H1 (cell line): ENCODE data around the gene SPATA16. TPM values are rescaled to one million over a fixed set of nuclear protein-coding genes. Genes with fewer than 3 reads are reported as not detected.

ENCODE experiments used
- CTCF ChIA-PET: fragments of 300-600 bp; sonication (Branson Sonifier 250); formaldehyde crosslinking; loops from one replicate; lab custom pipeline; 2021; ENCODE audit not compliant: partially characterized antibody; lab: Charles Lee
- POLR2A ChIA-PET: fragments of 300-600 bp; sonication (Branson Sonifier 250); formaldehyde crosslinking; loops from one replicate; lab custom pipeline; 2021; ENCODE audit warnings: inconsistent platforms; ENCODE audit not compliant: partially characterized antibody; lab: Charles Lee
- DNase-seq, 2 experiments: peaks; one replicate each; pipeline versions ENCODE4 v3.0.0 to v3.0.0-alpha.2; 2010 to 2022; ENCODE audit warnings: low spot score in 2 of 2, low read depth in 1 of 2, mixed read lengths in 1 of 2
- FAIRE-seq: peaks from 2 replicates; lab custom pipeline; 2011; peaks lifted over from hg19 to GRCh38; lab: Jason Lieb, UNC
- H2AFZ ChIP-seq: 2 replicates; pipeline ENCODE4 v1.8.1; 2012; ENCODE audit warnings: low read length, inconsistent platforms
- H2AK5ac ChIP-seq: 2 replicates; pipeline ENCODE4 v1.6.1; 2013; ENCODE audit warnings: low read depth, low read length
- H2BK120ac ChIP-seq: replicated peaks from 2 replicates; pipeline ENCODE3; 2013; ENCODE audit warnings: low read depth, low read length, inconsistent platforms
- H2BK12ac ChIP-seq: 2 replicates; pipeline ENCODE4 v1.6.1; 2013; ENCODE audit warnings: low read depth, low read length
- H2BK15ac ChIP-seq: 2 replicates; pipeline ENCODE4 v1.6.1; 2013; ENCODE audit warnings: low read length
- H2BK20ac ChIP-seq: 2 replicates; pipeline ENCODE4 v1.6.1; 2013; ENCODE audit warnings: low read length
- H2BK5ac ChIP-seq: 2 replicates; pipeline ENCODE4 v1.6.1; 2013; ENCODE audit warnings: low read depth, low read length
- H3K14ac ChIP-seq: 2 replicates; pipeline ENCODE4 v1.6.1; 2013; ENCODE audit warnings: inconsistent platforms; ENCODE audit not compliant: insufficient read length
- H3K18ac ChIP-seq: 2 replicates; pipeline ENCODE4 v1.6.1; 2013; ENCODE audit warnings: low read length; ENCODE audit errors: extremely low read depth
- H3K23ac ChIP-seq: 2 replicates; pipeline ENCODE4 v1.6.1; 2013; ENCODE audit warnings: inconsistent platforms; ENCODE audit not compliant: insufficient read length
- H3K23me2 ChIP-seq: 2 replicates; pipeline ENCODE4 v1.6.1; 2013; ENCODE audit warnings: low read depth, low read length
- H3K27ac ChIP-seq: 2 replicates; pipeline ENCODE4 v1.6.1; 2011; ENCODE audit warnings: low read depth, low read length, inconsistent platforms
- H3K27me3 ChIP-seq, 4 experiments: replicated peaks in 1 of 4; 1 replicate in 1 of 4; 2 replicates in 3 of 4; pipeline versions ENCODE4 v1.6.1 to v1.8.1; 2011 to 2013; ENCODE audit warnings: low read length in 3 of 4, mild to moderate bottlenecking in 3 of 4, inconsistent platforms in 2 of 4, mixed read lengths in 2 of 4, moderate library complexity in 1 of 4; ENCODE audit not compliant: control insufficient read depth in 3 of 4, insufficient read depth in 3 of 4; ENCODE audit errors: extremely low read depth in 1 of 4
- H3K36me3 ChIP-seq, 4 experiments: 2 replicates each; pipeline versions ENCODE4 v1.6.1 to v1.8.1; 2011 to 2013; ENCODE audit warnings: mild to moderate bottlenecking in 4 of 4, low read length in 3 of 4, moderate library complexity in 2 of 4, control low read depth in 1 of 4, inconsistent platforms in 1 of 4; ENCODE audit not compliant: insufficient read depth in 4 of 4, control insufficient read depth in 2 of 4
- H3K4ac ChIP-seq: replicated peaks from 2 replicates; pipeline ENCODE3; 2013; ENCODE audit warnings: low read length, low read depth, mixed read lengths, inconsistent platforms; ENCODE audit not compliant: insufficient read length
- H3K4me1 ChIP-seq, 4 experiments: replicated peaks in 1 of 4; 1 replicate in 1 of 4; 2 replicates in 3 of 4; pipeline versions ENCODE4 v1.6.1 to v1.8.1; 2011 to 2013; ENCODE audit warnings: low read length in 3 of 4, inconsistent platforms in 2 of 4, mixed read lengths in 1 of 4; ENCODE audit not compliant: insufficient read depth in 4 of 4, control insufficient read depth in 3 of 4
- H3K4me2 ChIP-seq, 2 experiments: 2 replicates each; pipeline versions ENCODE4 v1.6.1 to v1.8.1; 2011 to 2013; ENCODE audit warnings: low read depth in 2 of 2, low read length in 2 of 2, control low read depth in 1 of 2, inconsistent platforms in 1 of 2, mild to moderate bottlenecking in 1 of 2; ENCODE audit not compliant: insufficient read depth in 1 of 2
- H3K4me3 ChIP-seq, 4 experiments: fragments of 200-600, 300-600 bp in 1 of 4; sonication (generic), shearing (Covaris generic), sonication (Bioruptor Twin) in 1 of 4; 2 replicates each; pipeline versions ENCODE4 v1.5.1 to v1.8.1; 2011 to 2016; ENCODE audit warnings: low read length in 4 of 4, low read depth in 3 of 4, control low read depth in 2 of 4, inconsistent platforms in 2 of 4, mild to moderate bottlenecking in 2 of 4, mixed read lengths in 1 of 4, moderate library complexity in 1 of 4; ENCODE audit not compliant: insufficient read depth in 2 of 4; ENCODE audit errors: extremely low read depth in 1 of 4
- H3K56ac ChIP-seq: replicated peaks from 2 replicates; pipeline ENCODE3; 2013; ENCODE audit warnings: low read depth, mild to moderate bottlenecking, mixed read lengths, low read length, inconsistent platforms; ENCODE audit not compliant: insufficient read length
- H3K79me1 ChIP-seq: 2 replicates; pipeline ENCODE4 v1.6.1; 2013; ENCODE audit warnings: low read depth, low read length, control low read depth
- H3K79me2 ChIP-seq, 2 experiments: 2 replicates each; pipeline versions ENCODE4 v1.6.1 to v1.8.1; 2012 to 2013; ENCODE audit warnings: low read length in 2 of 2, mild to moderate bottlenecking in 2 of 2, inconsistent platforms in 1 of 2; ENCODE audit not compliant: insufficient read depth in 2 of 2, control insufficient read depth in 1 of 2
- H3K9ac ChIP-seq, 4 experiments: replicated peaks in 1 of 4; 1 replicate in 1 of 4; 2 replicates in 3 of 4; pipeline versions ENCODE4 v1.6.1 to v1.8.1; 2011 to 2013; ENCODE audit warnings: low read depth in 3 of 4, low read length in 3 of 4, control low read depth in 2 of 4, mild to moderate bottlenecking in 2 of 4, moderate library complexity in 2 of 4, inconsistent platforms in 1 of 4; ENCODE audit errors: extremely low read depth in 1 of 4
- H3K9me3 ChIP-seq, 2 experiments: 2 replicates each; pipeline versions ENCODE4 v1.6.1 to v1.8.1; 2012 to 2013; ENCODE audit warnings: mild to moderate bottlenecking in 2 of 2, moderate library complexity in 2 of 2, control low read depth in 1 of 2, inconsistent platforms in 1 of 2, low read depth in 1 of 2, low read length in 1 of 2, mixed read lengths in 1 of 2; ENCODE audit not compliant: insufficient read depth in 2 of 2
- H4K20me1 ChIP-seq, 2 experiments: replicated peaks in 1 of 2; 2 replicates each; pipeline versions ENCODE3 to v1.8.1; 2011 to 2013; ENCODE audit warnings: inconsistent platforms in 2 of 2, low read length in 2 of 2, mild to moderate bottlenecking in 1 of 2; ENCODE audit not compliant: insufficient read depth in 2 of 2, control insufficient read depth in 1 of 2
- H4K5ac ChIP-seq: 2 replicates; pipeline ENCODE4 v1.6.1; 2013; ENCODE audit warnings: low read length, low read depth, mixed read lengths, inconsistent platforms; ENCODE audit not compliant: insufficient read length
- H4K8ac ChIP-seq: 2 replicates; pipeline ENCODE4 v1.8.0; 2013; ENCODE audit warnings: mild to moderate bottlenecking, moderate library complexity, low read length, inconsistent platforms; ENCODE audit not compliant: insufficient read depth; ENCODE audit errors: extremely low read depth
- H4K91ac ChIP-seq: replicated peaks from 2 replicates; pipeline ENCODE3; 2013; ENCODE audit warnings: low read length, mixed read lengths, inconsistent platforms; ENCODE audit not compliant: insufficient read length
- CBX5 ChIP-seq: fragments of 300-800, 300-1000 bp; sonication (generic); IDR thresholded peaks from 2 replicates; pipeline ENCODE4 v1.7.1; 2016; ENCODE audit warnings: antibody characterized with exemption, low read length, low read depth
- CBX8 ChIP-seq: fragments of 300-800, 300-1000 bp; sonication (generic); IDR thresholded peaks from 2 replicates; pipeline ENCODE4 v1.7.1; 2016; ENCODE audit warnings: low read depth, low read length, borderline replicate concordance
- CHD1 ChIP-seq: IDR thresholded peaks from 2 replicates; pipeline ENCODE4 v1.6.1; 2012; ENCODE audit warnings: low read depth, low read length, improper control_type of control experiment
- GABPA ChIP-seq: IDR thresholded peaks from 2 replicates; pipeline ENCODE4 v1.6.1; 2011; ENCODE audit warnings: mild to moderate bottlenecking, low read length, moderate library complexity, borderline replicate concordance; ENCODE audit not compliant: insufficient read depth
- RNF2 ChIP-seq: fragments of 200-900, 300-1000 bp; sonication (generic); IDR thresholded peaks from 2 replicates; pipeline ENCODE4 v1.7.1; 2016; ENCODE audit warnings: borderline replicate concordance, low read depth, mild to moderate bottlenecking, antibody characterized with exemption, low read length; ENCODE audit not compliant: poor library complexity, severe bottlenecking; ENCODE audit errors: missing control alignments
- SIX5 ChIP-seq: IDR thresholded peaks from 2 replicates; pipeline ENCODE4 v1.6.1; 2011; ENCODE audit warnings: mild to moderate bottlenecking, low read depth, low read length
- SP4 ChIP-seq: IDR thresholded peaks from 2 replicates; pipeline ENCODE4 v1.6.1; 2012; ENCODE audit warnings: low read length, inconsistent platforms
- SRF ChIP-seq: IDR thresholded peaks from 2 replicates; pipeline ENCODE4 v1.6.1; 2011; ENCODE audit warnings: mild to moderate bottlenecking, low read depth, low read length, moderate library complexity
- TCF12 ChIP-seq: IDR thresholded peaks from 2 replicates; pipeline ENCODE4 v1.6.1; 2011; ENCODE audit warnings: low read depth, mild to moderate bottlenecking, low read length
- WGBS, 2 experiments: shearing (Covaris generic) in 1 of 2; methylation state at CpG; one replicate each; pipeline versions ENCODE4 v1.1.6 to v1.1.7; 2013 to 2015; ENCODE audit warnings: low lambda C conversion rate in 2 of 2, mixed read lengths in 2 of 2, inconsistent platforms in 1 of 2, low coverage in 1 of 2, missing lambda C conversion rate in 1 of 2; ENCODE audit not compliant: insufficient replicate concordance in 2 of 2, insufficient coverage in 1 of 2, insufficient read length in 1 of 2; ENCODE audit errors: extremely low coverage in 1 of 2, missing lambda C conversion rate in 1 of 2; 5-methylcytosine and 5-hydroxymethylcytosine counted together
- polyA plus RNA-seq, 7 experiments: library from polyadenylated mRNA; depleted of rRNA in 3 of 7; stranded (reverse) in 5 of 7; unstranded in 2 of 7; fragments of >200 nt in 5 of 7; fragments of 200-250 nt in 2 of 7; gene quantifications; 1 replicate in 5 of 7; 2 replicates in 1 of 7; 4 replicates in 1 of 7; pipeline versions ENCODE4 v1.2.1 to v1.2.3, GENCODE V29; 2011 to 2013; ENCODE audit warnings: missing spikeins in 2 of 7, mixed read lengths in 2 of 7
- total RNA-seq: library from RNA; stranded (reverse); fragmentation: NEBNext Ultra II Directional; extraction: Animal tissue kit (Norgen Biotek cat#: 25700); gene quantifications from 2 replicates; pipeline ENCODE4 v1.2.1, GENCODE V29; 2021
- TF ChIP-seq, protein P1 (sequence below): IDR thresholded peaks from 2 replicates; pipeline ENCODE4 v1.6.1; 2012; ENCODE audit warnings: inconsistent platforms
- TF ChIP-seq, protein P2 (sequence below): IDR thresholded peaks from 2 replicates; pipeline ENCODE4 v1.6.1; 2012; ENCODE audit warnings: low read length, inconsistent platforms

The SPATA16 gene
- total and polyA plus RNA-seq, 2 of the 8 experiments (the other 6 are each of a cell fraction or from before 2014, with no cell fraction given): 0.05 to 2.7 TPM

DNA sequence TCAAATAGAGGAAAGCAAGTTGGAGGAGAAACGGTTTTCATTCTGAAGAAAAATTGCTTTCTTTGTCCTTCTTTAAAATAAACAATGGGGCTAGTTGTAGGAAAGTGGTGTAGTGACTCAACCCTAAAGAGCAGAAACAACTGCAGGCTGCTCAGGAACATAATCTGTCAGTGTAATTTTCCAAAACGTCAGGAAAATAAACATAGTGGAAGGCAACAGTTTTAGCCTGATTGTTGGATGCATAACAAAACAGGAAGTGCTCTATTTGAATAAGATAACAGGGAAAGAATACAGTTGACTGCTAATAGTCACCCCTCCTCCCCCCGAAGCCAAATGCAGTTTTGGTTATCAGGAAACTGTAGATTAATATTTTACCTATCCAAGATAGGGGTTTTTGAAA lies 222.9 kb downstream of the SPATA16 start:
- no peak overlapping the region for H4K91ac ChIP-seq
- H3K9me3 ChIP-seq: no peaks in the 10 kb centered on the region
- H4K8ac ChIP-seq: no peak overlapping the region
- TF ChIP-seq RNF2: no peak
- no peak for TF ChIP-seq SP4
- no peak for TF ChIP-seq CHD1
- TF ChIP-seq SIX5: no peak
- no peak for TF ChIP-seq SRF
- TF ChIP-seq, protein P1, sequence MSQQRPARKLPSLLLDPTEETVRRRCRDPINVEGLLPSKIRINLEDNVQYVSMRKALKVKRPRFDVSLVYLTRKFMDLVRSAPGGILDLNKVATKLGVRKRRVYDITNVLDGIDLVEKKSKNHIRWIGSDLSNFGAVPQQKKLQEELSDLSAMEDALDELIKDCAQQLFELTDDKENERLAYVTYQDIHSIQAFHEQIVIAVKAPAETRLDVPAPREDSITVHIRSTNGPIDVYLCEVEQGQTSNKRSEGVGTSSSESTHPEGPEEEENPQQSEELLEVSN: no peak
- no peak for TF ChIP-seq CBX5
- TF ChIP-seq GABPA: no peak
- TF ChIP-seq, protein P2, sequence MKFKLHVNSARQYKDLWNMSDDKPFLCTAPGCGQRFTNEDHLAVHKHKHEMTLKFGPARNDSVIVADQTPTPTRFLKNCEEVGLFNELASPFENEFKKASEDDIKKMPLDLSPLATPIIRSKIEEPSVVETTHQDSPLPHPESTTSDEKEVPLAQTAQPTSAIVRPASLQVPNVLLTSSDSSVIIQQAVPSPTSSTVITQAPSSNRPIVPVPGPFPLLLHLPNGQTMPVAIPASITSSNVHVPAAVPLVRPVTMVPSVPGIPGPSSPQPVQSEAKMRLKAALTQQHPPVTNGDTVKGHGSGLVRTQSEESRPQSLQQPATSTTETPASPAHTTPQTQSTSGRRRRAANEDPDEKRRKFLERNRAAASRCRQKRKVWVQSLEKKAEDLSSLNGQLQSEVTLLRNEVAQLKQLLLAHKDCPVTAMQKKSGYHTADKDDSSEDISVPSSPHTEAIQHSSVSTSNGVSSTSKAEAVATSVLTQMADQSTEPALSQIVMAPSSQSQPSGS: no peak
- TF ChIP-seq TCF12: no peak
- no peak for TF ChIP-seq CBX8
- TF ChIP-seq, all 59 proteins: peak for 0
- no peak overlapping the region for H3K4ac ChIP-seq
- no peak overlapping the region for H2BK15ac ChIP-seq
- no peak overlapping the region for H3K56ac ChIP-seq
- no peak overlapping the region for H3K23ac ChIP-seq
- no peak overlapping the region for H3K4me3 ChIP-seq
- no peak overlapping the region for H2BK12ac ChIP-seq
- 46% methylated on average over 3 of the region's 3 CpGs; no CpG with 5 or more reads in 1 of the 2 experiments for WGBS, 2 experiments
- no peaks in the 10 kb centered on the region for H3K27me3 ChIP-seq
- no peak overlapping the region for H3K14ac ChIP-seq
- H3K79me2 ChIP-seq: no peaks in the 10 kb centered on the region
- H3K79me1 ChIP-seq: no peaks in the 10 kb centered on the region
- no peak overlapping the region for H2BK120ac ChIP-seq
- no peak overlapping the region for H4K5ac ChIP-seq
- ChIA-PET CTCF (no interaction called here), POLR2A (no interaction called here)
- H3K4me2 ChIP-seq: no peak overlapping the region
- H2AFZ ChIP-seq: no peak overlapping the region
- no peak overlapping the region for H2BK20ac ChIP-seq
- no peak overlapping the region for H3K27ac ChIP-seq
- no peak overlapping the region for H3K9ac ChIP-seq
- no peak overlapping the region for H2BK5ac ChIP-seq
- H2AK5ac ChIP-seq: no peak overlapping the region
- no peaks in the 10 kb centered on the region for H3K36me3 ChIP-seq
- no peaks in the 10 kb centered on the region for H4K20me1 ChIP-seq
- DNase-seq: no peak
- no peaks in the 10 kb centered on the region for H3K23me2 ChIP-seq
- H3K18ac ChIP-seq: no peak overlapping the region
- no peak for FAIRE-seq
- H3K4me1 ChIP-seq: peaks cover 0 to 8% (median 3%) of the 10 kb centered on the region in 4 experiments; a peak in 2 of 7 replicates
